K562 (cell line): ENCODE results near the gene ETNK2. TPM values are rescaled to one million over a fixed set of nuclear protein-coding genes. Genes with fewer than 3 reads are reported as not detected.

Source experiments
- ATAC-seq: fragments of 200-7000 bp; cut with Tn5 transposase; 3 replicates; pipeline ENCODE4 v1.9.1; 2020; ENCODE audit warnings: moderate library complexity
- BruUV-seq: library from RNA; stranded (reverse); fragments of 400-500 nt; replicated peaks from 2 replicates; lab custom pipeline; 2021; lab: Mats Ljungman, UMichigan
- CTCF ChIA-PET: fragments of 300-600 bp; formaldehyde crosslinking; extraction: SDS; loops from one replicate; lab custom pipeline; 2021; ENCODE audit warnings: low intra/inter-chr PET ratio; lab: Yijun Ruan, JAX
- POLR2A ChIA-PET: fragments of 300-600, 350-650 bp; sonication (Branson Sonifier 250); formaldehyde crosslinking; extraction: SDS; loops from one replicate; lab custom pipeline; 2021; ENCODE audit warnings: antibody characterized with exemption, inconsistent platforms; lab: Yijun Ruan, JAX
- DNase-seq, 4 experiments: peaks; one replicate each; pipeline versions ENCODE4 v3.0.0 to v3.0.0-alpha.2; 2011 to 2018; ENCODE audit warnings: low spot score in 3 of 4, mixed read lengths in 3 of 4; ENCODE audit errors: extremely low read depth in 1 of 4
- FAIRE-seq: peaks from 2 replicates; lab custom pipeline; 2011; peaks lifted over from hg19 to GRCh38; lab: Jason Lieb, UNC
- H2AFZ ChIP-seq: 2 replicates; pipeline ENCODE4 v1.6.0; 2011; ENCODE audit warnings: low read depth, low read length, control low read depth, inconsistent platforms
- H3K27ac ChIP-seq: fragments of 200-600 bp; 3 replicates; pipeline ENCODE4 v1.8.0; 2011; ENCODE audit warnings: low read depth, mild to moderate bottlenecking, control low read depth, inconsistent platforms, low read length, moderate library complexity, mixed read lengths; ENCODE audit errors: extremely low read depth
- H3K27me3 ChIP-seq, 2 experiments: fragments of 300-600 bp in 1 of 2; 2 replicates in 1 of 2; 3 replicates in 1 of 2; pipeline versions ENCODE4 v1.6.0 to v1.8.0; 2011; ENCODE audit warnings: inconsistent platforms in 2 of 2, low read length in 2 of 2, mild to moderate bottlenecking in 1 of 2, mixed read lengths in 1 of 2, moderate library complexity in 1 of 2; ENCODE audit not compliant: control insufficient read depth in 2 of 2, insufficient read depth in 2 of 2
- H3K36me3 ChIP-seq: fragments of 300-600 bp; 3 replicates; pipeline ENCODE4 v1.8.0; 2011; ENCODE audit warnings: mild to moderate bottlenecking, low read length, inconsistent platforms; ENCODE audit not compliant: control insufficient read depth, insufficient read depth
- H3K4me1 ChIP-seq, 2 experiments: fragments of 200-600 bp in 1 of 2; replicated peaks in 1 of 2; 2 replicates in 1 of 2; 3 replicates in 1 of 2; pipeline versions ENCODE4 v1.5.1 to v1.8.0; 2011; ENCODE audit warnings: inconsistent platforms in 2 of 2, low read length in 2 of 2, mild to moderate bottlenecking in 1 of 2, mixed read lengths in 1 of 2, moderate library complexity in 1 of 2; ENCODE audit not compliant: control insufficient read depth in 2 of 2, insufficient read depth in 2 of 2
- H3K4me2 ChIP-seq: 2 replicates; pipeline ENCODE4 v1.6.1; 2011; ENCODE audit warnings: low read length, control low read depth, inconsistent platforms, mixed read lengths; ENCODE audit not compliant: insufficient read depth
- H3K4me3 ChIP-seq: fragments of 200-600 bp; sonication (generic), shearing (Covaris generic); 2 replicates; pipeline ENCODE4 v1.5.1; 2016; ENCODE audit warnings: control low read depth, inconsistent platforms
- H3K79me2 ChIP-seq: fragments of 200-600 bp; 3 replicates; pipeline ENCODE4 v1.8.0; 2011; ENCODE audit warnings: low read length, inconsistent platforms; ENCODE audit not compliant: control insufficient read depth, insufficient read depth
- H3K9ac ChIP-seq, 2 experiments: 2 replicates each; pipeline versions ENCODE4 v1.6.0 to v1.6.1; 2011; ENCODE audit warnings: low read depth in 2 of 2, low read length in 2 of 2, control low read depth in 1 of 2, inconsistent platforms in 1 of 2, mild to moderate bottlenecking in 1 of 2, mixed read lengths in 1 of 2; ENCODE audit not compliant: insufficient read depth in 1 of 2
- H3K9me1 ChIP-seq: one replicate; pipeline ENCODE4 v1.6.0; 2011; ENCODE audit warnings: inconsistent platforms, mild to moderate bottlenecking, low read length, moderate library complexity; ENCODE audit not compliant: control insufficient read depth, insufficient read depth
- H3K9me3 ChIP-seq: replicated peaks from 2 replicates; pipeline ENCODE4 v1.5.1; 2011; ENCODE audit warnings: low read depth, low read length, inconsistent platforms; ENCODE audit not compliant: control insufficient read depth, insufficient read depth
- H4K20me1 ChIP-seq: replicated peaks from 2 replicates; pipeline ENCODE4 v1.6.1; 2011; ENCODE audit warnings: low read length, inconsistent platforms, mixed read lengths; ENCODE audit not compliant: control insufficient read depth, insufficient read depth
- JUNB ChIP-seq: fragments of 450-650 bp; formaldehyde crosslinking; conservative IDR thresholded peaks from 2 replicates; pipeline ENCODE4 v1.4.0; 2020; ENCODE audit warnings: mild to moderate bottlenecking
- NFIX ChIP-seq: fragments of 250-450 bp; sonication (Bioruptor Pico); IDR thresholded peaks from 2 replicates; pipeline ENCODE4 v1.4.0; 2020; ENCODE audit warnings: low read depth, mild to moderate bottlenecking, moderate library complexity
- PCBP2 ChIP-seq: fragments of 200-400 bp; formaldehyde crosslinking; IDR thresholded peaks from 2 replicates; pipeline ENCODE4 v1.6.1; 2018; ENCODE audit warnings: low read length, low read depth, mild to moderate bottlenecking, moderate library complexity; ENCODE audit not compliant: poor library complexity, severe bottlenecking
- PHB ChIP-seq: fragments of 250-450 bp; sonication (Bioruptor Pico); IDR thresholded peaks from 2 replicates; pipeline ENCODE4 v1.5.0; 2021
- PML ChIP-seq: IDR thresholded peaks from 2 replicates; pipeline ENCODE4 v1.6.1; 2012; ENCODE audit warnings: low read length, inconsistent platforms
- POLR3G ChIP-seq: IDR thresholded peaks from 2 replicates; pipeline ENCODE4 v1.6.1; 2011; ENCODE audit not compliant: insufficient read length, insufficient replicate concordance; ENCODE audit errors: extremely low read depth
- TCFL5 ChIP-seq: fragments of 250-450 bp; sonication (Bioruptor Pico); conservative IDR thresholded peaks from 2 replicates; pipeline ENCODE4 v1.6.1; 2021; ENCODE audit warnings: mild to moderate bottlenecking, moderate library complexity, matching md5 sums
- ZNF707 ChIP-seq: fragments of 250-450 bp; sonication (Bioruptor Pico); conservative IDR thresholded peaks from 2 replicates; pipeline ENCODE4 v1.8.0; 2022; ENCODE audit warnings: inconsistent platforms, mild to moderate bottlenecking, moderate library complexity
- WGBS: fragments of 100-300 bp; shearing (Covaris generic); methylation state at CpG from one replicate; pipeline ENCODE4 v1.1.6; 2016; ENCODE audit warnings: low coverage, mixed read lengths; ENCODE audit not compliant: insufficient coverage; ENCODE audit errors: missing lambda C conversion rate; 5-methylcytosine and 5-hydroxymethylcytosine counted together
- in situ Hi-C: fragments of 300-500 bp; cut with MboI; formaldehyde crosslinking; loops from 4 replicates; pipeline ENCODE4 v1.15.0; 2018; ENCODE audit warnings: inconsistent platforms, mixed read lengths
- intact Hi-C: fragments of 100-400 bp; cut with micrococcal nuclease; formaldehyde crosslinking; loops from 2 replicates; pipeline ENCODE4 v1.14.2; 2022
- polyA plus RNA-seq, 8 experiments: library from polyadenylated mRNA; depleted of rRNA in 4 of 8; stranded (reverse) in 5 of 8; unstranded in 3 of 8; fragments of >200 nt; fragmentation: Nextera tagmentation in 2 of 8; fragmentation: Illumina TruSeq in 1 of 8; extraction: Ambion mirVana in 2 of 8; extraction: Trizol in 1 of 8; gene quantifications; 2 replicates each; pipeline versions ENCODE4 v1.2.1 to v1.2.3, GENCODE V29; 2011 to 2014; ENCODE audit warnings: inconsistent platforms in 1 of 8, missing spikeins in 1 of 8
- total RNA-seq, 7 experiments: library from RNA; depleted of rRNA in 6 of 7; stranded (reverse); fragments of >200 nt in 6 of 7; fragmentation: Illumina TruSeq in 2 of 7; extraction: Trizol in 2 of 7; gene quantifications; 2 replicates each; pipeline versions ENCODE4 v1.2.1 to v1.2.3, GENCODE V29; 2011 to 2021; ENCODE audit warnings: low replicate concordance in 1 of 7

Gene ETNK2
- total and polyA plus RNA-seq, 9 of the 15 experiments (the other 6 are each of a cell fraction or from before 2014, with no cell fraction given) = 0.03 to 0.38 (median 0.13) TPM; not detected in 4

DNA sequence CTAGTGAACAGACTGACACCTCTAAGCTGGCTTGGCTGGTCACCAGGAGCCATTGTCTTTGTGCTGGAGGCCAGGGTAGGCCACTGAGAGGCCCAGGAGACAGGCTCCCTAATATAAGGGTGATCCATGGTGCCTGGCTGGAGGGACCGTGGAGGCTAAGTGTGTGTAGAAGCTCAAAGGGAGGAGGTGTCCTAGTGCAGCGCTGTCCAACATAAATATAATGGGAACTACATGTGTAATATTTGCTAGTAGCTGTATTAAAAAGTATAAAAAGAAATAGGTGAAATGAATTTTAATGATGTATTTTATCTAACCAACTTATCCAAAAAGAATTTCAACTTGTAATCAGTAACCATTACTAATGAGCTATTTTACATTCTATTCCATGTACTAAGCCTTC lies 44.0 kb downstream of the ETNK2 start:
- Histone ChIP-seq H3K4me3 (no peak overlapping the region), H3K9ac (no peak overlapping the region), H3K9me1 (no peaks in the 10 kb centered on the region), H3K4me2 (no peak overlapping the region), H3K36me3 (no peaks in the 10 kb centered on the region), H3K27me3 (peaks cover 16 to 58% of the 10 kb centered on the region in 2 experiments), H3K4me1 (0 out of 5 replicates have a peak, but pooled peaks cover 0 to 2% of the 10 kb centered on the region in 2 experiments), H4K20me1 (no peaks in the 10 kb centered on the region; the same call in 1 of the 2 replicates), H3K9me3 (no peaks in the 10 kb centered on the region), H3K79me2 (no peaks in the 10 kb centered on the region), H2AFZ (no peak overlapping the region), H3K27ac (no peak overlapping the region)
- BruUV-seq = no TSS peak
- ATAC-seq = no peak
- no peak for DNase-seq
- no peak for FAIRE-seq
- in situ Hi-C loops (no loop called here), intact Hi-C loops (no loop called here)
- POLR2A ChIA-PET = interaction anchor here (1.1 kb wide), 1 partner anchor 9 kb away, joined by 3 read pairs; no protein-coding TSS in a partner anchor
- TF ChIP-seq PML (no peak), JUNB (CRISPR knock-in tag) (no peak), POLR3G (no peak), PCBP2 (no peak), PHB (CRISPR knock-in tag) (no peak), ZNF707 (CRISPR knock-in tag) (no peak), TCFL5 (no peak), NFIX (no peak)
- CTCF ChIA-PET = no interaction called here
- 0% methylated on average over 2 of the region's 2 CpGs for WGBS
